Adrenal gland (tissue), 12 donors: ENCODE measurements around the gene TEX29. TPM values are rescaled to one million over a fixed set of nuclear protein-coding genes. Genes with fewer than 3 reads are reported as not detected.

Experiments used
- DNase-seq, 7 donors: peaks; one replicate each; pipeline ENCODE4 v3.0.0-alpha.2; 2019 to 2020
- H3K27ac ChIP-seq, 5 donors: fragments of 200-600 bp; sonication (generic) in 4 of 5; 1 replicate in 3 of 5; 2 replicates in 2 of 5; pipeline versions ENCODE4 v1.5.1 to v1.8.0; 2016 to 2020; ENCODE audit warnings: mild to moderate bottlenecking in 1 of 5
- H3K27me3 ChIP-seq: fragments of 200-600 bp; 2 replicates; pipeline ENCODE4 v1.8.0; 2021
- H3K36me3 ChIP-seq, 2 donors: fragments of 200-600 bp; replicated peaks in 1 of 2; 1 replicate in 1 of 2; 2 replicates in 1 of 2; pipeline versions ENCODE4 v1.5.1 to v1.8.0; 2018 to 2022
- H3K4me1 ChIP-seq, 2 donors: fragments of 200-600 bp; replicated peaks in 1 of 2; 1 replicate in 1 of 2; 2 replicates in 1 of 2; pipeline versions ENCODE4 v1.5.1 to v1.8.0; 2018 to 2021
- H3K4me3 ChIP-seq, 4 donors: fragments of 200-600 bp; sonication (generic) in 3 of 4; one replicate each; pipeline ENCODE4 v1.5.1; 2016 to 2018
- H3K9me3 ChIP-seq, 3 donors: fragments of 200-600 bp; sonication (generic) in 1 of 3; replicated peaks in 1 of 3; 1 replicate in 2 of 3; 2 replicates in 1 of 3; pipeline versions ENCODE4 v1.5.1 to v1.8.0; 2016 to 2021
- POLR2A ChIP-seq, 2 donors: fragments of 450-650 bp; IDR thresholded peaks; one replicate each; pipeline ENCODE4 v1.6.1; 2017; ENCODE audit warnings: antibody characterized with exemption in 2 of 2, mild to moderate bottlenecking in 2 of 2, moderate library complexity in 1 of 2
- WGBS, 4 donors: extraction: QIAGEN DNeasy Blood & Tissue Kit in 2 of 4; methylation state at CpG; one replicate each; pipeline versions ENCODE4 v1.1.5 to v1.1.7; 2013 to 2017; 5-methylcytosine and 5-hydroxymethylcytosine counted together
- intact Hi-C, 2 donors: fragments of 100-400 bp; cut with DNase I; formaldehyde crosslinking; loops; one replicate each; pipeline versions ENCODE4 v1.14.1 to v1.15.0; 2022 to 2023
- polyA plus RNA-seq, 3 donors: library from polyadenylated mRNA; stranded (reverse); fragments of 200-250 nt in 2 of 3; fragments of 350-450 nt in 1 of 3; fragmentation: Illumina TruSeq in 1 of 3; extraction: RNeasy Lipid Tissue Mini Kit (QIAGEN cat#74804) in 1 of 3; gene quantifications; one replicate each; pipeline ENCODE4 v1.2.3, GENCODE V29; 2013 to 2014
- total RNA-seq, 9 donors: library from RNA; depleted of rRNA in 4 of 9; stranded (reverse); fragments of >200 nt in 4 of 9; fragments of 120-200 nt in 1 of 9; fragmentation: NEBNext Ultra II Directional in 1 of 9; extraction: Animal tissue kit (Norgen Biotek cat#: 25700) in 1 of 9; gene quantifications; one replicate each; pipeline versions ENCODE4 v1.1.0 to v1.2.4, GENCODE V29; 2013 to 2023
- TF ChIP-seq, protein P1 (sequence below), 6 experiments: fragments of 450-650 bp in 4 of 6; fragments of 200-600 bp in 2 of 6; sonication (generic) in 1 of 6; IDR thresholded peaks; 1 replicate in 5 of 6; 2 replicates in 1 of 6; pipeline versions ENCODE4 v1.5.1 to v1.8.0; 2016 to 2021; ENCODE audit warnings: antibody characterized with exemption in 6 of 6, mild to moderate bottlenecking in 2 of 6, moderate library complexity in 1 of 6
- donor health status: healthy with polysubstance abuse.
- donor health status: Bipolar disorder and iron deficiency.
- donor health status: DM: yes; HTN: yes; CAD: no.
- donor health status: DM: no; HTN: no; CAD: no.
- donor health status: DM: no; HTN: no; CAD: no.
- donor health status: DM: yes; HTN: yes; CAD: no.

Gene TEX29
- total and polyA plus RNA-seq, 12 donors = 0.28 to 4.0 (median 0.34) TPM; not detected in 7

- 79 to 90% (median 84%) methylated on average over 16 to 25 of the region's 25 CpGs for WGBS, 4 donors
- peak in 1 of 7 donors; percentile 5 for DNase-seq
- H3K36me3 ChIP-seq = no peaks in the 10 kb centered on the region
Measured at GRCh38 chr13:111344471-111345191, 24.2 kb downstream of the TEX29 start.

DNA sequence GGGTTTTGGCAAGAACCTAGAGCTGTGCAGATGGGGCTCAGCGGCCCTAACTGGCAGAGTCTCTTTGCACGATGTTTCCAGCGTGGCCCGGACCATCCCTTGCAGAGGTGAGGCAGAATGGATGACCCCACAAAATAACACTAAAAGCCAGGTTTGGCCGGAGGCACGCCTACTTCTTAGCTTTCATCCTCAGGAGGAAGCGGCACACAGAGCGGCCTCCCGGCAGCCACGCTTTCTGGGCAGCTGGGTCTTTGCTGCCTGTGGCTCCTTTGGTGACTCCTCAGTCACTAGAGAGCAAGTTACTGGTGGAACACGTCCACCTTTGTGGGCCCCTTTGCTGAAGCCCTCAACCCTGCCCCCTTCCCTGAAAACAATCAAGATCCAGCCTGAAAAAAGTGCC lies 25.2 kb downstream of the TEX29 start:
- TF ChIP-seq, protein P1, sequence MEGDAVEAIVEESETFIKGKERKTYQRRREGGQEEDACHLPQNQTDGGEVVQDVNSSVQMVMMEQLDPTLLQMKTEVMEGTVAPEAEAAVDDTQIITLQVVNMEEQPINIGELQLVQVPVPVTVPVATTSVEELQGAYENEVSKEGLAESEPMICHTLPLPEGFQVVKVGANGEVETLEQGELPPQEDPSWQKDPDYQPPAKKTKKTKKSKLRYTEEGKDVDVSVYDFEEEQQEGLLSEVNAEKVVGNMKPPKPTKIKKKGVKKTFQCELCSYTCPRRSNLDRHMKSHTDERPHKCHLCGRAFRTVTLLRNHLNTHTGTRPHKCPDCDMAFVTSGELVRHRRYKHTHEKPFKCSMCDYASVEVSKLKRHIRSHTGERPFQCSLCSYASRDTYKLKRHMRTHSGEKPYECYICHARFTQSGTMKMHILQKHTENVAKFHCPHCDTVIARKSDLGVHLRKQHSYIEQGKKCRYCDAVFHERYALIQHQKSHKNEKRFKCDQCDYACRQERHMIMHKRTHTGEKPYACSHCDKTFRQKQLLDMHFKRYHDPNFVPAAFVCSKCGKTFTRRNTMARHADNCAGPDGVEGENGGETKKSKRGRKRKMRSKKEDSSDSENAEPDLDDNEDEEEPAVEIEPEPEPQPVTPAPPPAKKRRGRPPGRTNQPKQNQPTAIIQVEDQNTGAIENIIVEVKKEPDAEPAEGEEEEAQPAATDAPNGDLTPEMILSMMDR (IDR thresholded peaks at IDR 0.05) = no peak
- TF ChIP-seq POLR2A (IDR thresholded peaks at IDR 0.05) = no peak
- intact Hi-C loops = no loop called here
- no peaks in the 10 kb centered on the region for H3K36me3 ChIP-seq
- no peak overlapping the region for H3K4me3 ChIP-seq
- WGBS, 4 donors = 79 to 95% (median 90%) methylated on average over 7 to 11 of the region's 11 CpGs
- no peaks in the 10 kb centered on the region for H3K4me1 ChIP-seq
- no peaks in the 10 kb centered on the region for H3K9me3 ChIP-seq
- no peak for DNase-seq
- no peak overlapping the region for H3K27ac ChIP-seq
- no peaks in the 10 kb centered on the region for H3K27me3 ChIP-seq

More at GRCh38 chr13:111344471-111345191, 24.2 kb downstream of the TEX29 start:
- Histone ChIP-seq H3K4me3 (no peak overlapping the region), H3K27ac (no peak overlapping the region), H3K27me3 (no peaks in the 10 kb centered on the region), H3K4me1 (no peaks in the 10 kb centered on the region), H3K9me3 (no peaks in the 10 kb centered on the region)
- no peak for TF ChIP-seq POLR2A (IDR thresholded peaks at IDR 0.05)
- TF ChIP-seq, protein P1 (IDR thresholded peaks at IDR 0.05) = no peak
- intact Hi-C loops = no loop called here

DNA sequence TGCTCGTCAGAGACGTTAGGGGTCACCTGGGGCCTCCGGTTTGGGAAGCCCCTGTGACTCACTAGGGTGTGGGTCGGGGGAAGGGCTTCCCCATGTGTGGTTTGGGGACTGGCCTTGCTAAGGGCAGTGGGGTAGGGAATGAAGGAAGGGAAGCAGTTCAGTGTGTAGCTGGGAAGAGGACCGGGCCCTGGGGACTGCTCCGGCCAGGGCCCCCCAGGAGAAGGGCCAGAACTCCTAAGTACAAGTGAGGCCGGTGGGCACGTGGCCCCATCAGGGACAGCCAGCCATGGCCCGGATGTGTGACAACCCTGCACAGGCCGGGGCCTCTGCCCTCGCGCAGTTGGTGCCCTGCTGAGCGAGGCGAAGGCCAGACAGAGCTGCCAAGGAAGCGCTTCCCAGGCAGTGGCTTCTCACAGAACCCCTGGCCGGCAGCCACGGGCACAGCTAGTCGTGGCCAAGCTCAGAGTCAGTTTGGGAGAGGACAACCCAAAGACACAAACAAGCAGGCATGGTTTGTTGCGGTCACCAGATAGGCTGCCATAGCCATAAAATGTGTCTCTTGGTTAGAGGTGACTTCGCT lies 25.7 kb downstream of the TEX29 start:
- Histone ChIP-seq H3K9me3 (no peaks in the 10 kb centered on the region), H3K27me3 (no peaks in the 10 kb centered on the region), H3K4me3 (no peak overlapping the region), H3K4me1 (no peaks in the 10 kb centered on the region), H3K27ac (no peak overlapping the region), H3K36me3 (no peaks in the 10 kb centered on the region)
- DNase-seq = peak in 1 of 7 donors; percentile 12
- WGBS, 4 donors = 87 to 91% (median 90%) methylated on average over 6 to 20 of the region's 20 CpGs
- TF ChIP-seq, protein P1 (IDR thresholded peaks at IDR 0.05) = no peak
- no peak for TF ChIP-seq POLR2A (IDR thresholded peaks at IDR 0.05)
- intact Hi-C loops = no loop called here

GRCh38 chr13:111347438-111347837 lies 27.0 kb downstream of the TEX29 start:
- no peaks in the 10 kb centered on the region for H3K27me3 ChIP-seq
- no peak overlapping the region for H3K4me3 ChIP-seq
- no peak overlapping the region for H3K27ac ChIP-seq
- TF ChIP-seq, protein P1 (IDR thresholded peaks at IDR 0.05) = no peak
- TF ChIP-seq POLR2A (IDR thresholded peaks at IDR 0.05) = no peak
- H3K4me1 ChIP-seq = no peaks in the 10 kb centered on the region
- DNase-seq = no peak
- intact Hi-C loops = no loop called here
- 89 to 94% (median 91%) methylated on average over 6 of the region's 6 CpGs for WGBS, 4 donors
- H3K36me3 ChIP-seq = no peaks in the 10 kb centered on the region
- H3K9me3 ChIP-seq = no peaks in the 10 kb centered on the region
